ENCODE data around the gene CFD. TPM values are rescaled to one million over a fixed set of nuclear protein-coding genes. Genes with fewer than 3 reads are reported as not detected.

CFD gene
- polyA plus RNA-seq, 1 donor (not counting 4 experiments of a cell fraction or from before 2014, with no cell fraction given) = 0.47 TPM

DNA sequence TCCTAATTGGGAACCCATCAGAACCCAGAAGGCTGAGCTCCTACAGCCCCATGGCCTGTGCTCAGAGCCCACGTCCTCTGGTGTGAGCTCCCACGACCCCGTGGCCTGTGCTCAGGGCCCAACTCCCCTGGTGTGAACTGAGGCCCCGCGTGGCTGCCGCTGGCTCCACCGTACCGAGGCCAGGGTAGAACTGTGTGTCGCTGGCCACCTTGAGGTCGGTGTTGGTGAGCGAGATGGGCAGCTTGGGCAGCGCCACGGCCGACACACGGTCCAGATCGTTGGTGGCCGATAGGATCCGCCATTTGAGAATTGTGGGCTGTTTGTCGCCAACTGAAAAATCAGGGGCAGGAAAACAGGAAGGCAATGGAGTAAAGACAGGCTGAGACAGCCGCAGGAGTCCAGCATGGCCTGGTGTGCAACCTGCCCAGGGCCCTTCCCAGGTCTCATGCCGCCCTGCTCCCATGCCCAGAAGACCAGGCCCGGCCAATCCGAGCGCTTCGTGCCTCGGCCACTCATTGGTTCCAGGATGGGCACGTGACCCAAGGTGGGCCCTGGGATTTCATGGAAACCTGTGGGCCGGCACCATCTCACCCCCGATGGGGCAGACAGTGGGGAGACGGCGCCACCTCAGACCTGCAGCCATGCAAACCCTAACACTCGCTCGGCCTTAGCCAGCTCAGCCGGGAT, 22.1 kb downstream of the CFD start:
- peaks cover 6% of the 10 kb centered on the region for H3K4me1 ChIP-seq (ENCODE audit: control insufficient read depth, extremely low read depth, insufficient read depth, low read length)
- no peak for DNase-seq (ENCODE audit: low read depth, low spot score)
- no peaks in the 10 kb centered on the region for H3K9me1 ChIP-seq (ENCODE audit: control insufficient read depth, extremely low read depth, insufficient read depth, low read length)
- TF ChIP-seq, protein P1, sequence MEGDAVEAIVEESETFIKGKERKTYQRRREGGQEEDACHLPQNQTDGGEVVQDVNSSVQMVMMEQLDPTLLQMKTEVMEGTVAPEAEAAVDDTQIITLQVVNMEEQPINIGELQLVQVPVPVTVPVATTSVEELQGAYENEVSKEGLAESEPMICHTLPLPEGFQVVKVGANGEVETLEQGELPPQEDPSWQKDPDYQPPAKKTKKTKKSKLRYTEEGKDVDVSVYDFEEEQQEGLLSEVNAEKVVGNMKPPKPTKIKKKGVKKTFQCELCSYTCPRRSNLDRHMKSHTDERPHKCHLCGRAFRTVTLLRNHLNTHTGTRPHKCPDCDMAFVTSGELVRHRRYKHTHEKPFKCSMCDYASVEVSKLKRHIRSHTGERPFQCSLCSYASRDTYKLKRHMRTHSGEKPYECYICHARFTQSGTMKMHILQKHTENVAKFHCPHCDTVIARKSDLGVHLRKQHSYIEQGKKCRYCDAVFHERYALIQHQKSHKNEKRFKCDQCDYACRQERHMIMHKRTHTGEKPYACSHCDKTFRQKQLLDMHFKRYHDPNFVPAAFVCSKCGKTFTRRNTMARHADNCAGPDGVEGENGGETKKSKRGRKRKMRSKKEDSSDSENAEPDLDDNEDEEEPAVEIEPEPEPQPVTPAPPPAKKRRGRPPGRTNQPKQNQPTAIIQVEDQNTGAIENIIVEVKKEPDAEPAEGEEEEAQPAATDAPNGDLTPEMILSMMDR (optimal IDR thresholded peaks at IDR 0.05 in 1 of 3, IDR thresholded peaks at IDR 0.05 in 1 of 3, conservative IDR thresholded peaks at IDR 0.05 in 1 of 3; ENCODE audit: extremely low read depth in 1 of 3, insufficient read depth in 2 of 3, low read length in 3 of 3) = no peak
- TF ChIP-seq EZH2 (IDR thresholded peaks at IDR 0.05; ENCODE audit: low read length) = no peak
- no peak overlapping the region for H3K4me3 ChIP-seq (ENCODE audit: control insufficient read depth in 2 of 3, extremely low read depth in 1 of 3, insufficient read depth in 2 of 3, low read depth in 1 of 3, low read length in 3 of 3)
- H3K9ac ChIP-seq (ENCODE audit: control insufficient read depth, extremely low read depth, insufficient read depth, low read length) = no peak overlapping the region
- H3K36me3 ChIP-seq (ENCODE audit: control insufficient read depth in 2 of 2, extremely low read depth in 1 of 2, insufficient read depth in 2 of 2, low read length in 2 of 2) = peaks cover 10 to 19% of the 10 kb centered on the region in 2 experiments
- no peak for FAIRE-seq
- no peaks in the 10 kb centered on the region for H3K9me3 ChIP-seq (ENCODE audit: control insufficient read depth, low read depth, low read length)
- dilution Hi-C loops (cut with MboI; ENCODE audit: extremely low pct_ligation_motif_present, low sequenced_read_pairs) = no loop called here
- no peaks in the 10 kb centered on the region for H3K79me2 ChIP-seq (ENCODE audit: control insufficient read depth, insufficient read depth, low read length)
- no peak overlapping the region for H2AFZ ChIP-seq (ENCODE audit: control insufficient read depth, low read length)
- H4K20me1 ChIP-seq (ENCODE audit: control insufficient read depth, extremely low read depth, insufficient read depth, low read length) = peaks cover 2% of the 10 kb centered on the region
- H3K27ac ChIP-seq (ENCODE audit: control insufficient read depth, insufficient read depth, low read length) = no peak overlapping the region
- no peaks in the 10 kb centered on the region for H3K27me3 ChIP-seq (ENCODE audit: control insufficient read depth, extremely low read depth, insufficient read depth, low read length)
- no peak overlapping the region for H3K4me2 ChIP-seq (ENCODE audit: control insufficient read depth, extremely low read depth, insufficient read depth, low read depth, low read length)

DNA sequence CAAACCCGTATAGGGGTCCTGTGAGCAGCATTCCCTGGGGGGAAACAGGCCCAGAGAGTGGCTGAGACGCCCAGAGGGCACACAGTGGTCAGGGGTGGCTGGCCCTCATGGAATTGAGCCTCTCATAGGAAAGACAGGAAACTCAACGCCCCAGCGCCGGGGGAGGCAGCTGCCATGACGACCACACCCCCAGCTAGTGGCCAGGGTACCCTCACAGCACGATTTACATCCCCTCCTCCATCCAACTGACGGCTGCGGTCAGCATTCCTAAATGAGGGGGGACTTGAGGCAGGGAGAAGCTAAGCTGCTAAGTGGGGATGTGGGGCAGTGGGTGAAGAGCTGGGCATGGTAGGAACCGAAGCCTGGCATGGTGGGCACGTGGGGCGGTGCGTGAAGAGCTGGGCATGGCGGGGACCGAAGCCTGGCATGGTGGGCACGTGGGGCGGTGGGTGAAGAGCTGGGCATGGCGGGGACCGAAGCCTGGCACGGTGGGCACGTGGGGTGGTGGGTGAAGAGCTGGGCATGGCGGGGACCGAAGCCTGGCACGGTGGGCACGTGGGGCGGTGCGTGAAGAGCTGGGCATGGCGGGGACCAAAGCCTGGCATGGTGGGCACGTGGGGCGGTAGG, 23.5 kb downstream of the CFD start:
- H2AFZ ChIP-seq (ENCODE audit: control insufficient read depth, low read length) = no peak overlapping the region
- H3K27ac ChIP-seq (ENCODE audit: control insufficient read depth, insufficient read depth, low read length) = no peak overlapping the region
- no peaks in the 10 kb centered on the region for H3K9me3 ChIP-seq (ENCODE audit: control insufficient read depth, low read depth, low read length)
- dilution Hi-C loops (cut with MboI; ENCODE audit: extremely low pct_ligation_motif_present, low sequenced_read_pairs) = no loop called here
- TF ChIP-seq, protein P1 (optimal IDR thresholded peaks at IDR 0.05 in 1 of 3, IDR thresholded peaks at IDR 0.05 in 1 of 3, conservative IDR thresholded peaks at IDR 0.05 in 1 of 3; ENCODE audit: extremely low read depth in 1 of 3, insufficient read depth in 2 of 3, low read length in 3 of 3) = no peak
- no peak for TF ChIP-seq EZH2 (IDR thresholded peaks at IDR 0.05; ENCODE audit: low read length)
- peaks cover 6% of the 10 kb centered on the region for H3K4me1 ChIP-seq (ENCODE audit: control insufficient read depth, extremely low read depth, insufficient read depth, low read length)
- H3K4me3 ChIP-seq (ENCODE audit: control insufficient read depth in 2 of 3, extremely low read depth in 1 of 3, insufficient read depth in 2 of 3, low read depth in 1 of 3, low read length in 3 of 3) = no peak overlapping the region
- no peaks in the 10 kb centered on the region for H3K27me3 ChIP-seq (ENCODE audit: control insufficient read depth, extremely low read depth, insufficient read depth, low read length)
- no peak overlapping the region for H3K4me2 ChIP-seq (ENCODE audit: control insufficient read depth, extremely low read depth, insufficient read depth, low read depth, low read length)
- H3K36me3 ChIP-seq (ENCODE audit: control insufficient read depth in 2 of 2, extremely low read depth in 1 of 2, insufficient read depth in 2 of 2, low read length in 2 of 2) = peaks cover 10 to 13% of the 10 kb centered on the region in 2 experiments
- FAIRE-seq (no peak), DNase-seq (ENCODE audit: low read depth, low spot score) (no peak)
- no peaks in the 10 kb centered on the region for H3K79me2 ChIP-seq (ENCODE audit: control insufficient read depth, insufficient read depth, low read length)
- H3K9me1 ChIP-seq (ENCODE audit: control insufficient read depth, extremely low read depth, insufficient read depth, low read length) = no peaks in the 10 kb centered on the region
- H4K20me1 ChIP-seq (ENCODE audit: control insufficient read depth, extremely low read depth, insufficient read depth, low read length) = peaks cover 2% of the 10 kb centered on the region
- no peak overlapping the region for H3K9ac ChIP-seq (ENCODE audit: control insufficient read depth, extremely low read depth, insufficient read depth, low read length)
